Tibial nerve (tissue), 4 donors: ENCODE measurements around the gene ATP13A2. TPM values are rescaled to one million over a fixed set of nuclear protein-coding genes. Genes with fewer than 3 reads are reported as not detected.
A peak's percentile ranks its signal among the peaks of the same experiment; 100 is the strongest.

ENCODE experiments used
- DNase-seq, 2 donors: peaks; one replicate each; pipeline ENCODE4 v3.0.0-alpha.2; 2019; ENCODE audit warnings: low spot score in 2 of 2
- H3K27ac ChIP-seq, 4 donors: fragments of 200-600 bp; sonication (generic) in 3 of 4; one replicate each; pipeline ENCODE4 v1.5.1; 2017 to 2019; ENCODE audit warnings: mild to moderate bottlenecking in 1 of 4
- H3K27me3 ChIP-seq, 2 donors: fragments of 200-600 bp; sonication (generic) in 1 of 2; one replicate each; pipeline versions ENCODE4 v1.5.1 to v1.6.0; 2017 to 2019
- H3K36me3 ChIP-seq, 3 donors: fragments of 200-600 bp; sonication (generic); one replicate each; pipeline ENCODE4 v1.5.1; 2018 to 2019
- H3K4me1 ChIP-seq, 4 donors: fragments of 200-600 bp; sonication (generic) in 3 of 4; one replicate each; pipeline ENCODE4 v1.5.1; 2017 to 2019
- H3K4me3 ChIP-seq, 4 donors: fragments of 200-600 bp; sonication (generic) in 3 of 4; one replicate each; pipeline ENCODE4 v1.5.1; 2017 to 2019; ENCODE audit warnings: mild to moderate bottlenecking in 1 of 4, moderate library complexity in 1 of 4
- H3K9me3 ChIP-seq, 4 donors: fragments of 200-600 bp; sonication (generic) in 3 of 4; one replicate each; pipeline ENCODE4 v1.5.1; 2017 to 2019
- EP300 ChIP-seq, 2 donors: sonication (generic); formaldehyde crosslinking; IDR thresholded peaks; one replicate each; pipeline ENCODE4 v1.6.1; 2017; ENCODE audit warnings: antibody characterized with exemption in 2 of 2, mild to moderate bottlenecking in 1 of 2
- POLR2A ChIP-seq, 2 donors: fragments of 450-650 bp; IDR thresholded peaks; one replicate each; pipeline ENCODE4 v1.6.1; 2017; ENCODE audit warnings: antibody characterized with exemption in 2 of 2, mild to moderate bottlenecking in 2 of 2, moderate library complexity in 2 of 2
- WGBS, 2 donors: methylation state at CpG; one replicate each; pipeline ENCODE4 v1.1.5; 2018; 5-methylcytosine and 5-hydroxymethylcytosine counted together
- total RNA-seq, 4 donors: library from RNA; depleted of rRNA; stranded (reverse); fragments of >200 nt; gene quantifications; one replicate each; pipeline ENCODE4 v1.1.0, GENCODE V29; 2016
- TF ChIP-seq, protein P1 (sequence below), 5 experiments: fragments of 200-600 bp in 3 of 5; fragments of 450-650 bp in 2 of 5; sonication (generic) in 3 of 5; IDR thresholded peaks; one replicate each; pipeline ENCODE4 v1.5.1; 2016 to 2019; ENCODE audit warnings: antibody characterized with exemption in 5 of 5, mild to moderate bottlenecking in 3 of 5, moderate library complexity in 2 of 5

ATP13A2 gene
- total RNA-seq, 4 donors from 2014 or later: 29.7 to 64.2 (median 42.1) TPM

DNA sequence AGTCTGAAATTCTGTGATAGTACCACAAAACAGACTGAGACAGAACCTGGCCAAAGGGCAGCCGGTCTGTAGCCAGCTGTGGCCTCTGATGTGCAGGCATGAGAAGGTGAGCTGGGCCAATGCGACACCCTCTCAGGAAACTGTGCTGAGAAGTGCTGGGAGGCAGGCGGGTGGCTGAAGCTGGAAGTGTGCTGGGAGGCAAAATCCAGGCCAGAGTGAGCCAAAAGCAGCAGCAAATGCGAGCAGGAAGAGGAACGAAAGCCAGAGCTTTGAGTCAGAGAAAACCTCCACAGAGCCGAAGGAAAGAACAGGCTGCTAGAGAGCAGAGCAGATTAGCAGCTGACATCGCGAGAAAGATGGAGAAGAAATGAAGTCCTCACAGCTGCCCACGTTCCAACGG, 10.2 kb upstream of the ATP13A2 start:
- Histone ChIP-seq H3K27me3 (no peaks in the 10 kb centered on the region), H3K4me3 (no peak overlapping the region), H3K36me3 (peaks cover 0 to 96% (median 44%) of the 10 kb centered on the region in 3 donors), H3K4me1 (no peaks in the 10 kb centered on the region), H3K27ac (no peak overlapping the region), H3K9me3 (no peaks in the 10 kb centered on the region)
- no peak for TF ChIP-seq POLR2A (IDR thresholded peaks at IDR 0.05)
- TF ChIP-seq EP300 (IDR thresholded peaks at IDR 0.05): no peak
- TF ChIP-seq, protein P1, sequence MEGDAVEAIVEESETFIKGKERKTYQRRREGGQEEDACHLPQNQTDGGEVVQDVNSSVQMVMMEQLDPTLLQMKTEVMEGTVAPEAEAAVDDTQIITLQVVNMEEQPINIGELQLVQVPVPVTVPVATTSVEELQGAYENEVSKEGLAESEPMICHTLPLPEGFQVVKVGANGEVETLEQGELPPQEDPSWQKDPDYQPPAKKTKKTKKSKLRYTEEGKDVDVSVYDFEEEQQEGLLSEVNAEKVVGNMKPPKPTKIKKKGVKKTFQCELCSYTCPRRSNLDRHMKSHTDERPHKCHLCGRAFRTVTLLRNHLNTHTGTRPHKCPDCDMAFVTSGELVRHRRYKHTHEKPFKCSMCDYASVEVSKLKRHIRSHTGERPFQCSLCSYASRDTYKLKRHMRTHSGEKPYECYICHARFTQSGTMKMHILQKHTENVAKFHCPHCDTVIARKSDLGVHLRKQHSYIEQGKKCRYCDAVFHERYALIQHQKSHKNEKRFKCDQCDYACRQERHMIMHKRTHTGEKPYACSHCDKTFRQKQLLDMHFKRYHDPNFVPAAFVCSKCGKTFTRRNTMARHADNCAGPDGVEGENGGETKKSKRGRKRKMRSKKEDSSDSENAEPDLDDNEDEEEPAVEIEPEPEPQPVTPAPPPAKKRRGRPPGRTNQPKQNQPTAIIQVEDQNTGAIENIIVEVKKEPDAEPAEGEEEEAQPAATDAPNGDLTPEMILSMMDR (IDR thresholded peaks at IDR 0.05): no peak
- no peak for DNase-seq
- 83 to 92% methylated on average over 10 of the region's 10 CpGs for WGBS, 2 donors

DNA sequence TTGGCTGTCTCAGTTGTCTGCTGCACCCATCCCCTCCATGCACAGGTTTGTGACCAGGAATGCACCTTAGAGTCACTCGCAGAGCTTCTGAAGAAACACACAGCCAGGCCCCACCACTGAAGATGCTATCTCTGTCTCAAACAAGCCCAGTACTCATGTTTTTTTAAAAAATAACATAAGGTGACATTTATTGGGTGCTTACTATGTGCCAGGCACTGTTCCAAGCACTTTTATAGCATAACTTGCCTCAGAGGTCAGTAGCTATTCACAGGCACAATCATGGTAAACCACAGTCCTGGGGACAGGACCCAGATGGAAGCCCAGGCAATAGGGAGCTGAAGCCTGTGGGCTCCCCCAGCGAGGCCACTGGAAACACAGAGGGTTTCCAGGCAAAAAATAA, 8.8 kb upstream of the ATP13A2 start:
- no peaks in the 10 kb centered on the region for H3K27me3 ChIP-seq
- no peak overlapping the region for H3K27ac ChIP-seq
- H3K36me3 ChIP-seq: peaks cover 0 to 84% (median 36%) of the 10 kb centered on the region in 3 donors
- TF ChIP-seq EP300 (IDR thresholded peaks at IDR 0.05) (no peak), POLR2A (IDR thresholded peaks at IDR 0.05) (no peak)
- TF ChIP-seq, protein P1 (IDR thresholded peaks at IDR 0.05): no peak
- no peak overlapping the region for H3K4me3 ChIP-seq
- 89 to 100% methylated on average over 2 of the region's 2 CpGs for WGBS, 2 donors
- H3K4me1 ChIP-seq: peaks cover 0 to 11% (median 0%) of the 10 kb centered on the region in 4 donors
- no peak for DNase-seq
- no peaks in the 10 kb centered on the region for H3K9me3 ChIP-seq

DNA sequence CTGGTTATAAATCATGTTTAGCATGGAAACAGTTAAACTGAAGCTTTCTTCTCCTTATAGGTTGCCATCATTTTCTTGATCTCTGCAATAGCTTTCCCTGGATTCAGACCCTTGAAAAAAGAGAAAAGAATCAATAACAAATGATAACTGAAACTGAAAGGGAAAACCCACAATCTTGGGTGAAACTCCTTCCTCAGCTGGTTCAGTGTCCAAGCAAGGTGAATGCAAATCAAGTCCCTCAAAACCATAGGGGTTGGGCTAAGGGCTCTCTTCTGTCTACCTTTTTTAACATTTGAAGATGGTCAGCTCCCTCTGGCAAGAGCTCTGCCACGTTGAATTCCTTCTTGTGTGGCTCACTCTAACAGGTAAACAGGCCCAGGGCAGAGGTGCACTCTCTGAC, 7.1 kb upstream of the ATP13A2 start:
- 45 to 50% methylated on average over 1 of the region's 1 CpG for WGBS, 2 donors
- no peak for DNase-seq
- Histone ChIP-seq H3K4me3 (no peak overlapping the region), H3K9me3 (no peaks in the 10 kb centered on the region), H3K4me1 (peaks cover 0 to 25% (median 3%) of the 10 kb centered on the region in 4 donors), H3K36me3 (peaks cover 0 to 67% (median 36%) of the 10 kb centered on the region in 3 donors), H3K27me3 (no peaks in the 10 kb centered on the region), H3K27ac (no peak overlapping the region)
- TF ChIP-seq, protein P1 (IDR thresholded peaks at IDR 0.05): no peak
- TF ChIP-seq EP300 (IDR thresholded peaks at IDR 0.05): no peak
- TF ChIP-seq POLR2A (IDR thresholded peaks at IDR 0.05): no peak

DNA sequence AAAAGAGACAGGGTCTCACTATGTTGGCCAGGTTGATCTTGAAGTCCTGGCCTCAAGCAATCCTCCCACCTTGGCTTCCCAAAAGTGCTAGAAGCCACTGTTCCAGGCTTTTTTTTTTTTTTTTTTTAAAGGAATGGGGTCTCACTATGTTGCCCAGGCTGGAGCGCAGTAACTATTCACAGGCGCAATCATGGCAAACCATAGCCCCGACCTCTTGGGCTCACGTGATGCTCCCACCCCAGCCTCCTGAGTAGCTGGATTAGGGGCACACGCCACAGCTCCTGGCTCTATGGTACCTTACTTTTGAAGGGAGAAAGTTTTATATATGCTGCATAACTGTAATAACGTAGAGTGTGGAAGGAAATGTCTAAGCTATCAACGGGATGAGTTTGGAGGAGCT, 5.7 kb upstream of the ATP13A2 start:
- WGBS, 2 donors: 91 to 98% methylated on average over 7 of the region's 7 CpGs
- Histone ChIP-seq H3K27ac (no peak overlapping the region), H3K36me3 (peaks cover 0 to 53% (median 31%) of the 10 kb centered on the region in 3 donors), H3K27me3 (no peaks in the 10 kb centered on the region), H3K9me3 (no peaks in the 10 kb centered on the region), H3K4me1 (peaks cover 0 to 39% (median 4%) of the 10 kb centered on the region in 4 donors), H3K4me3 (no peak overlapping the region)
- TF ChIP-seq EP300 (IDR thresholded peaks at IDR 0.05): no peak
- no peak for TF ChIP-seq POLR2A (IDR thresholded peaks at IDR 0.05)
- TF ChIP-seq, protein P1 (IDR thresholded peaks at IDR 0.05): no peak
- DNase-seq: no peak

DNA sequence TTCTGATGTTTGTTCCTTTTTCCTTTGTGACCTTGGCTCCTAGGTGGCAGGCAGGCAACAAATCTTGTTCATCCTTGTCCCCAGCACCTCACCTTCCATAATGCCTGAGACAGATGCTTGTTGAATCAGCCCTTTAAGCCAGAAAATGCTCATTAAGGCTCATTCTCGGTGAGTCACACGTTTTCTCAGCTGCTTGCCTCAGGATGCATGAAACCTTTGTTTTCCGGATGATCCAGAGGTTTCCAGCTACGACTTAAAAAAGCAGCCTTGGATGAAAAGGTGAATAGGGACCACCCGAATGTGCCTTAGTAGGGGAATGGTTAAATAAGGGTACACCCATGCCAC, 4.6 kb upstream of the ATP13A2 start:
- TF ChIP-seq, protein P1 (IDR thresholded peaks at IDR 0.05): no peak
- TF ChIP-seq EP300 (IDR thresholded peaks at IDR 0.05) (no peak), POLR2A (IDR thresholded peaks at IDR 0.05) (no peak)
- Histone ChIP-seq H3K4me1 (peaks cover 0 to 47% (median 4%) of the 10 kb centered on the region in 4 donors), H3K9me3 (no peaks in the 10 kb centered on the region), H3K36me3 (peaks cover 0 to 42% (median 21%) of the 10 kb centered on the region in 3 donors), H3K27ac (peak overlapping the region in 3 of 4 donors; percentile 17 to 64 (median 36)), H3K4me3 (no peak overlapping the region), H3K27me3 (no peaks in the 10 kb centered on the region)
- 36 to 47% methylated on average over 5 of the region's 5 CpGs for WGBS, 2 donors
- DNase-seq: peak in 1 of 2 donors; percentile 17
